Suprapubic skin (tissue), 4 donors: ENCODE data around the gene FUBP1.

Experiments
- CTCF ChIP-seq, 2 donors: fragments of 200-600 bp in 1 of 2; fragments of 450-650 bp in 1 of 2; sonication (generic) in 1 of 2; IDR thresholded peaks; one replicate each; pipeline ENCODE4 v1.5.1; 2016 to 2019; ENCODE audit warnings: antibody characterized with exemption in 2 of 2, mild to moderate bottlenecking in 1 of 2, moderate library complexity in 1 of 2
- EP300 ChIP-seq: sonication (generic); formaldehyde crosslinking; IDR thresholded peaks from one replicate; pipeline ENCODE4 v1.6.1; 2017; ENCODE audit warnings: antibody characterized with exemption
- POLR2A ChIP-seq, 2 donors: fragments of 450-650 bp; IDR thresholded peaks; one replicate each; pipeline ENCODE4 v1.6.1; 2017; ENCODE audit warnings: antibody characterized with exemption in 2 of 2, mild to moderate bottlenecking in 2 of 2, moderate library complexity in 2 of 2
- POLR2AphosphoS5 ChIP-seq, 3 donors: sonication (generic); formaldehyde crosslinking; IDR thresholded peaks; one replicate each; pipeline ENCODE4 v1.6.1; 2017; ENCODE audit warnings: antibody characterized with exemption in 3 of 3

GRCh38 chr1:78003070-78003746 lies 24.3 kb upstream of the FUBP1 start:
- TF ChIP-seq CTCF (IDR thresholded peaks at IDR 0.05): no peak
- no peak for TF ChIP-seq POLR2A (IDR thresholded peaks at IDR 0.05)
- TF ChIP-seq POLR2AphosphoS5 (IDR thresholded peaks at IDR 0.05): no peak
- no peak for TF ChIP-seq EP300
